Osteoblast (primary cell): ENCODE results near the gene RAB9A. TPM values are rescaled to one million over a fixed set of nuclear protein-coding genes. Genes with fewer than 3 reads are reported as not detected.

ENCODE experiments used
- DNase-seq: peaks from one replicate; pipeline ENCODE4 v3.0.0; 2011; ENCODE audit warnings: low spot score, mixed read lengths; ENCODE audit not compliant: insufficient read length; ENCODE audit errors: missing footprints
- H2AFZ ChIP-seq: 2 replicates; pipeline ENCODE4 v1.6.0; 2011; ENCODE audit warnings: mild to moderate bottlenecking, low read length
- H3K27ac ChIP-seq: 2 replicates; pipeline ENCODE4 v1.5.1; 2011; ENCODE audit warnings: mild to moderate bottlenecking, low read depth, low read length, moderate library complexity
- H3K27me3 ChIP-seq: 2 replicates; pipeline ENCODE4 v1.6.0; 2012; ENCODE audit warnings: mild to moderate bottlenecking, control low read depth, inconsistent platforms, low read length, moderate library complexity; ENCODE audit not compliant: insufficient read depth
- H3K36me3 ChIP-seq: 2 replicates; pipeline ENCODE4 v1.5.1; 2011; ENCODE audit warnings: mild to moderate bottlenecking, low read length, control low read depth, moderate library complexity; ENCODE audit not compliant: insufficient read depth
- H3K4me1 ChIP-seq: 2 replicates; pipeline ENCODE4 v1.5.1; 2011; ENCODE audit warnings: mild to moderate bottlenecking, low read length, control low read depth, moderate library complexity; ENCODE audit not compliant: insufficient read depth
- H3K4me2 ChIP-seq: 2 replicates; pipeline ENCODE4 v1.6.0; 2011; ENCODE audit warnings: mild to moderate bottlenecking, low read length; ENCODE audit not compliant: insufficient read depth
- H3K4me3 ChIP-seq: fragments of 200-600 bp; sonication (generic); 3 replicates; pipeline ENCODE4 v1.5.1; 2012; ENCODE audit warnings: mild to moderate bottlenecking, low read length, inconsistent platforms; ENCODE audit not compliant: insufficient read depth
- H3K79me2 ChIP-seq: 2 replicates; pipeline ENCODE4 v1.6.0; 2012; ENCODE audit warnings: mild to moderate bottlenecking, low read length, control low read depth, inconsistent platforms; ENCODE audit not compliant: insufficient read depth
- H3K9me3 ChIP-seq: 2 replicates; pipeline ENCODE4 v1.5.1; 2011; ENCODE audit warnings: low read depth, low read length, control low read depth
- H4K20me1 ChIP-seq: 2 replicates; pipeline ENCODE4 v1.6.0; 2012; ENCODE audit warnings: mild to moderate bottlenecking, low read length, control low read depth; ENCODE audit not compliant: insufficient read depth
- total RNA-seq: library from RNA; depleted of rRNA; stranded (reverse); fragments of >200 nt; gene quantifications from 2 replicates; pipeline ENCODE4 v1.2.3, GENCODE V29; 2012
- TF ChIP-seq, protein P1 (sequence below): IDR thresholded peaks from 2 replicates; pipeline ENCODE4 v1.5.1; 2011; ENCODE audit warnings: mild to moderate bottlenecking, low read depth, low read length, moderate library complexity; ENCODE audit errors: extremely low read depth

RAB9A gene
- total RNA-seq, 1 donor = 63.0 TPM

DNA sequence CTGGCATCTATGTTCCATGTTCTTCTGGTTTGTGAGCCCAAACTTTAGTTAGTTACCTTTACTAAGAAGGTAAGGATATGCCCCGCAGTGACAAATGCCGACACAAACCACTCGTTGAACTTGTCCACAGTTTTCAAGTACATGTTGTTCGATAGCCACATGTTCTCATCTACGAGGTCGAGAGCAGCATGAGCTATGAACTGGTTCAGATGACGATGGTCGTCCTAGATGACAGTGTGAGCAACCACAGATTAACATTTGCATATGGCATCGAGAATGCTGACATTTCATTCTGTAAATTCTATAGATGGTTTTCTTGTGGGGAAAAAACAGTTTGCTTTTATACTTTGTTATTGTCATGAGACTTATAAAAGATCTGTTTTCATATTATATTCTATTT is 27.5 kb downstream of the RAB9A start:
- Histone ChIP-seq H3K4me3 (no peak overlapping the region), H3K9me3 (no peaks in the 10 kb centered on the region), H3K79me2 (peaks cover 36% of the 10 kb centered on the region), H3K4me2 (no peak overlapping the region), H3K36me3 (peaks cover 17% of the 10 kb centered on the region), H2AFZ (no peak overlapping the region), H3K27me3 (no peaks in the 10 kb centered on the region), H3K27ac (no peak overlapping the region), H4K20me1 (peaks cover 6% of the 10 kb centered on the region), H3K4me1 (peaks cover 12% of the 10 kb centered on the region)
- no peak for DNase-seq
- TF ChIP-seq, protein P1, sequence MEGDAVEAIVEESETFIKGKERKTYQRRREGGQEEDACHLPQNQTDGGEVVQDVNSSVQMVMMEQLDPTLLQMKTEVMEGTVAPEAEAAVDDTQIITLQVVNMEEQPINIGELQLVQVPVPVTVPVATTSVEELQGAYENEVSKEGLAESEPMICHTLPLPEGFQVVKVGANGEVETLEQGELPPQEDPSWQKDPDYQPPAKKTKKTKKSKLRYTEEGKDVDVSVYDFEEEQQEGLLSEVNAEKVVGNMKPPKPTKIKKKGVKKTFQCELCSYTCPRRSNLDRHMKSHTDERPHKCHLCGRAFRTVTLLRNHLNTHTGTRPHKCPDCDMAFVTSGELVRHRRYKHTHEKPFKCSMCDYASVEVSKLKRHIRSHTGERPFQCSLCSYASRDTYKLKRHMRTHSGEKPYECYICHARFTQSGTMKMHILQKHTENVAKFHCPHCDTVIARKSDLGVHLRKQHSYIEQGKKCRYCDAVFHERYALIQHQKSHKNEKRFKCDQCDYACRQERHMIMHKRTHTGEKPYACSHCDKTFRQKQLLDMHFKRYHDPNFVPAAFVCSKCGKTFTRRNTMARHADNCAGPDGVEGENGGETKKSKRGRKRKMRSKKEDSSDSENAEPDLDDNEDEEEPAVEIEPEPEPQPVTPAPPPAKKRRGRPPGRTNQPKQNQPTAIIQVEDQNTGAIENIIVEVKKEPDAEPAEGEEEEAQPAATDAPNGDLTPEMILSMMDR = no peak

DNA sequence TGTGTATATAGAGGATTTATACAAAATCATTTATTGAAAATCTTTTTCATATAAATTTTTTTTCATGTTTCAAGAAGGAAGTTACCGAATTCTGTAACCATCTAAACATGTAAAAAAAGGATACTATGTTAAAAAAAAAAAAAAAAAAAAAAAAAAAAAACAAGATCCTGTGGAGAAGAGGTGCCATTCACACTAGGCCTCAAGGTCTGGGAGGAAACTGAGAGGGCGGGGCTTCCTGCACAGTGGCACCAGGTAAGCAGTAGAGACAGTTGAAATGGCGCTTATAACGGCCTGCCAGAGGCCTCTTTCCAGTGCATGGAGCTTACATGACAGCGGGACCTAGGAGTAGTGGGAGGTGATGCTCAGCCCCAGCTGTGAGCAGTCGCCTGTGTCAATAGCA is 28.0 kb downstream of the RAB9A start:
- TF ChIP-seq, protein P1 = no peak
- Histone ChIP-seq H3K27me3 (no peaks in the 10 kb centered on the region), H3K27ac (peak overlapping the region; percentile 94), H2AFZ (no peak overlapping the region), H4K20me1 (peaks cover 6% of the 10 kb centered on the region), H3K36me3 (peaks cover 13% of the 10 kb centered on the region), H3K9me3 (no peaks in the 10 kb centered on the region), H3K79me2 (peaks cover 36% of the 10 kb centered on the region), H3K4me1 (peaks cover 12% of the 10 kb centered on the region), H3K4me3 (no peak overlapping the region), H3K4me2 (no peak overlapping the region)
- DNase-seq = no peak

DNA sequence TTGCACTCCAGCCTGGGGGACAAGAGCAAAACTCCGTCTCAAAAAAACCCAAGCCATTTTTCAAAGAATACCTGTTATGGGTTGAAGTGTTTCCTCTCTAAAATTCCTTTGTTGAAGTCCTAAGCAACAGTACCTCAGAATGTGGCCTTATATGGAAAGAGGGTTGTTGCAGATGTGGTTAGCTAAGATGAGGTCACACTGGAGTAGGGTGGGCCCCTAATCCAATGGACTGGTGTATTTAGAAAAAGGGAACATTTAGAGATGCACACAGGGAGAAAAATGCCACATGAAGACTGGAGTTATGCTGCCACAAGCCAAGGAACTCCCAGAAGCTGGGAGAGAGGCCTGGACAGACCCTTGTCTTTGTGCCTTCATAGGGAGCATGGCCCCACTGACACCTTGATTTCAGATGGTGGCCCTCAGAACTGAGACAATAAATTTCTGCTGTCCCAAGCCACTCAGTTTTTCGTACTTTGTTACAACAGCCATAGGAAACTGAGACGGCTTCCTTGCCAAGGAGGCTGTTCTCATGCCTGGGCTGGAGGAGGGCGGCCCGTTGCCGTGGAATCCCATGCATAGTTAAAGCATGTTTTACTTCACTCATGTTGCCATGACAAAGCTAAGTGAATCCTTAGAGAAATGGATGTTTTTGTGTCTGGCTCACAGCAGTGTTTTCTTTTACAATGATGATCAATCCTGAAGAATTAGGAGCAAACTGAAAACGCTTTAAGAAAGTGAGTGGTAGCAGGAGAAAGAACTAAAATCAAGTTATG is 29.0 kb downstream of the RAB9A start:
- no peak for DNase-seq
- no peaks in the 10 kb centered on the region for H3K27me3 ChIP-seq
- peaks cover 13% of the 10 kb centered on the region for H3K36me3 ChIP-seq
- no peak overlapping the region for H3K4me3 ChIP-seq
- no peak overlapping the region for H2AFZ ChIP-seq
- H3K79me2 ChIP-seq = peaks cover 38% of the 10 kb centered on the region
- H3K9me3 ChIP-seq = no peaks in the 10 kb centered on the region
- H3K27ac ChIP-seq = peak overlapping the region; percentile 94
- TF ChIP-seq, protein P1 = no peak
- peaks cover 17% of the 10 kb centered on the region for H3K4me1 ChIP-seq
- peak overlapping the region; percentile 27 for H3K4me2 ChIP-seq
- H4K20me1 ChIP-seq = peaks cover 12% of the 10 kb centered on the region

DNA sequence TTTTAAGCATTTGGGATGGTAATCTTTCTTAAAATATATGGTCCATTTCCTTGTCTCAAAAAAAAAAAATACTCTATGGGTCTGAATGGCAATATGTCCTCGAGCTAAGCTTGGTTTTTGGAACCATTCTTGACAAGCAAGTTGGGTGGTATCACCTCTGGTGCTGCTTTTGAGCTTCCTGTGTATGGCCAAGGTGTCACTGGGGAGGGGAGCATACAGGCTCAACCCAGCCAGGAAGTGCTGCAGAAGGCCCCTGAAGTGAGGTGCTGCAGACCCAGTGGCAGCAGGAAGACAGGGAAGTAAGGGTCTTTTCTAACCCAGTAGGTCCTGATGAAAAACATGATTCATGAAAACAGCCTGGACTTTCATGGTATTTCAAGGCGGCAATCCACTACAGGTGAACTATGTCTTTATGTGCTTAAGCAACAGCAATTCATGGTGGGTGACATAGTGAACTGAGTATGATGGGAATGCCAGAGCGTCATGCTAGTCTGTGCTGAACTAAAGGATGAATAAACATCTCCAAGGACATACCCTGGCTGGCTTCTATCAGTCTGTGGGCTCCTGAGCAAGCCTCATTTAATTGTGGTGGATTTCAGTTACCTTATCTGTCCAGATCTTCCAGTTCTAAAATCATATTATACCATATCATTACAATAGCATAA is 30.4 kb downstream of the RAB9A start:
- H3K4me3 ChIP-seq = no peak overlapping the region
- H3K79me2 ChIP-seq = peaks cover 51% of the 10 kb centered on the region
- H3K27me3 ChIP-seq = no peaks in the 10 kb centered on the region
- TF ChIP-seq, protein P1 = no peak
- no peak overlapping the region for H3K4me2 ChIP-seq
- H3K9me3 ChIP-seq = no peaks in the 10 kb centered on the region
- peaks cover 17% of the 10 kb centered on the region for H3K4me1 ChIP-seq
- peaks cover 18% of the 10 kb centered on the region for H4K20me1 ChIP-seq
- peak overlapping the region; percentile 94 for H3K27ac ChIP-seq
- no peak overlapping the region for H2AFZ ChIP-seq
- no peak for DNase-seq
- H3K36me3 ChIP-seq = peaks cover 20% of the 10 kb centered on the region
